Sigmoid colon (tissue), 7 donors: ENCODE measurements around the gene COL1A2. TPM values are rescaled to one million over a fixed set of nuclear protein-coding genes. Genes with fewer than 3 reads are reported as not detected.

Experiments
- DNase-seq: peaks from one replicate; pipeline ENCODE4 v3.0.0-alpha.2; 2019
- H3K27ac ChIP-seq, 4 donors: fragments of 200-600 bp; sonication (generic); one replicate each; pipeline ENCODE4 v1.5.1; 2016 to 2019; ENCODE audit warnings: mild to moderate bottlenecking in 1 of 4
- H3K27me3 ChIP-seq, 3 donors: fragments of 200-600 bp; sonication (generic); one replicate each; pipeline ENCODE4 v1.5.1; 2019; ENCODE audit warnings: mild to moderate bottlenecking in 1 of 3
- H3K36me3 ChIP-seq, 4 donors: fragments of 200-600 bp; sonication (generic); one replicate each; pipeline ENCODE4 v1.5.1; 2016 to 2019
- H3K4me1 ChIP-seq, 4 donors: fragments of 200-600 bp; sonication (generic); one replicate each; pipeline ENCODE4 v1.5.1; 2017 to 2019
- H3K4me3 ChIP-seq, 4 donors: fragments of 200-600 bp; sonication (generic); one replicate each; pipeline ENCODE4 v1.5.1; 2017 to 2019; ENCODE audit warnings: mild to moderate bottlenecking in 2 of 4, moderate library complexity in 1 of 4
- H3K9me3 ChIP-seq, 4 donors: fragments of 200-600 bp in 3 of 4; sonication (generic) in 3 of 4; one replicate each; pipeline versions ENCODE4 v1.5.1 to v1.6.1; 2013 to 2019
- CTCF ChIP-seq, 4 experiments: fragments of 450-650 bp in 3 of 4; fragments of 200-600 bp in 1 of 4; IDR thresholded peaks; one replicate each; pipeline ENCODE4 v1.5.1; 2016 to 2019; ENCODE audit warnings: antibody characterized with exemption in 4 of 4, mild to moderate bottlenecking in 3 of 4, moderate library complexity in 2 of 4
- EP300 ChIP-seq, 4 donors: sonication (generic); formaldehyde crosslinking; IDR thresholded peaks; one replicate each; pipeline ENCODE4 v1.6.1; 2017; ENCODE audit warnings: antibody characterized with exemption in 4 of 4
- POLR2A ChIP-seq, 2 donors: fragments of 450-650 bp; IDR thresholded peaks; one replicate each; pipeline ENCODE4 v1.6.1; 2016; ENCODE audit warnings: antibody characterized with exemption in 2 of 2, mild to moderate bottlenecking in 2 of 2, moderate library complexity in 2 of 2
- POLR2AphosphoS5 ChIP-seq, 4 donors: sonication (generic); formaldehyde crosslinking; IDR thresholded peaks; one replicate each; pipeline ENCODE4 v1.6.1; 2017; ENCODE audit warnings: antibody characterized with exemption in 4 of 4
- WGBS, 2 donors: extraction: QIAGEN DNeasy Blood & Tissue Kit; methylation state at CpG; one replicate each; pipeline ENCODE4 v1.1.7; 2013; 5-methylcytosine and 5-hydroxymethylcytosine counted together
- intact Hi-C: fragments of 100-400 bp; cut with DNase I; formaldehyde crosslinking; loops from one replicate; pipeline ENCODE4 v1.15.1; 2023
- polyA plus RNA-seq, 3 donors: library from polyadenylated mRNA; stranded (reverse); fragments of 200-250 nt; gene quantifications; one replicate each; pipeline ENCODE4 v1.2.3, GENCODE V29; 2013
- total RNA-seq, 4 donors: library from RNA; depleted of rRNA; stranded (reverse); fragments of >200 nt; gene quantifications; one replicate each; pipeline ENCODE4 v1.1.0, GENCODE V29; 2016
- donor health status: healthy with polysubstance abuse.
- donor health status: Bipolar disorder and iron deficiency.
- donor health status: healthy.

The COL1A2 gene
- total and polyA plus RNA-seq, 7 donors = 12.3 to 1,047 (median 104) TPM

- no peaks in the 10 kb centered on the region for H3K27me3 ChIP-seq
- no peak overlapping the region for H3K27ac ChIP-seq
- peaks cover 0 to 3% (median 0%) of the 10 kb centered on the region in 4 donors for H3K9me3 ChIP-seq
- DNase-seq = no peak
- no peaks in the 10 kb centered on the region for H3K4me1 ChIP-seq
- WGBS, 2 donors = 91 to 92% methylated on average over 5 of the region's 5 CpGs
- no peak overlapping the region for H3K4me3 ChIP-seq
- no peaks in the 10 kb centered on the region for H3K36me3 ChIP-seq
- intact Hi-C loops = no loop called here
- TF ChIP-seq CTCF (IDR thresholded peaks at IDR 0.05) (no peak), POLR2AphosphoS5 (IDR thresholded peaks at IDR 0.05) (no peak), POLR2A (IDR thresholded peaks at IDR 0.05) (no peak), EP300 (IDR thresholded peaks at IDR 0.05) (no peak)
Measured at GRCh38 chr7:94476251-94476840, 81.7 kb downstream of the COL1A2 start.

- H3K9me3 ChIP-seq = no peaks in the 10 kb centered on the region
- intact Hi-C loops = no loop called here
- no peaks in the 10 kb centered on the region for H3K4me1 ChIP-seq
- no peaks in the 10 kb centered on the region for H3K36me3 ChIP-seq
- no peaks in the 10 kb centered on the region for H3K27me3 ChIP-seq
- no peak for TF ChIP-seq CTCF (IDR thresholded peaks at IDR 0.05)
- TF ChIP-seq EP300 (IDR thresholded peaks at IDR 0.05) = no peak
- no peak for TF ChIP-seq POLR2A (IDR thresholded peaks at IDR 0.05)
- no peak for TF ChIP-seq POLR2AphosphoS5 (IDR thresholded peaks at IDR 0.05)
- H3K4me3 ChIP-seq = no peak overlapping the region
- WGBS, 2 donors = 18 to 71% methylated on average over 1 of the region's 1 CpG
- no peak overlapping the region for H3K27ac ChIP-seq
- DNase-seq = no peak
Measured at GRCh38 chr7:94477878-94478277, 83.2 kb downstream of the COL1A2 start.

DNA sequence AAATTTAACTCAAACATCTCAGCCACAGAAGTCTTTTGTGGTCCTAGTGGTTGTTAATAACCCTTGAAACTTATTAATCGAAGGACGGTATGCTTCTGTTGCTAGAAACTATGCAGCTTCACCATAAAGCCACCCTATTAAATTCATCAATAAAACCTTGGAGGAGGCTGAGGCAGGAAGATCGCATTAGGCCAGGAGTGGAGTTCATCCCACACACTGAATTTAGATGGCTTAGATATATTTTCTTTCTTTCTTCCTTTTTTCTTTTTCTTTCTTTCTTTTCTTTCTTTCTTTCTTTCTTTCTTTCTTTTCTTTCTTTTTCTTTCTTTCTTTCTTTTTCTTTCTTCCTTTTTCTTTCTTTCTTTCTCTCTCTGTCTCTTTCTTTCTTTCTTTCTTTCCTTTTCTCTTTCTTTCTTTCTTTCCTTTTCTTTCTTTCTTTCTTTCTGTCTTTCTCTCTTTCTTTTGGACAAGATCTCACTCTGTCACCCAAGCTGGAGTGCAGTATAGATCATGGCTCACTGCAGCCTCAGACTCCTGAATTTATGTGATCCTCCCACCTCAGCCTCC is 84.0 kb downstream of the COL1A2 start:
- Histone ChIP-seq H3K4me3 (no peak overlapping the region), H3K4me1 (no peaks in the 10 kb centered on the region), H3K27me3 (no peaks in the 10 kb centered on the region), H3K27ac (no peak overlapping the region), H3K36me3 (no peaks in the 10 kb centered on the region), H3K9me3 (no peaks in the 10 kb centered on the region)
- TF ChIP-seq POLR2A (IDR thresholded peaks at IDR 0.05) (no peak), EP300 (IDR thresholded peaks at IDR 0.05) (no peak), CTCF (IDR thresholded peaks at IDR 0.05) (no peak), POLR2AphosphoS5 (IDR thresholded peaks at IDR 0.05) (no peak)
- DNase-seq = no peak
- intact Hi-C loops = no loop called here
- 95 to 97% methylated on average over 3 of the region's 3 CpGs for WGBS, 2 donors

Other genes starting within 250 kb of the COL1A2 start
- gene CASD1, start 114.9 kb downstream of the COL1A2 start, total RNA-seq = 10 to 100 TPM; 29.3 to 41.0 (median 35.0) TPM
- gene CASD1, start 114.9 kb downstream of the COL1A2 start, polyA plus RNA-seq = 10 to 100 TPM in 2 of 3 donors, 1 to 10 TPM in 1; 9.9 to 22.5 (median 13.2) TPM